GM12801 (cell line): ENCODE results near the gene MYADM.

Source experiments
- TF ChIP-seq, protein P1 (sequence below): IDR thresholded peaks from one replicate; pipeline ENCODE4 v1.5.1; 2011; ENCODE audit warnings: control low read depth; ENCODE audit not compliant: insufficient read length; ENCODE audit errors: extremely low read depth

Gene MYADM

DNA sequence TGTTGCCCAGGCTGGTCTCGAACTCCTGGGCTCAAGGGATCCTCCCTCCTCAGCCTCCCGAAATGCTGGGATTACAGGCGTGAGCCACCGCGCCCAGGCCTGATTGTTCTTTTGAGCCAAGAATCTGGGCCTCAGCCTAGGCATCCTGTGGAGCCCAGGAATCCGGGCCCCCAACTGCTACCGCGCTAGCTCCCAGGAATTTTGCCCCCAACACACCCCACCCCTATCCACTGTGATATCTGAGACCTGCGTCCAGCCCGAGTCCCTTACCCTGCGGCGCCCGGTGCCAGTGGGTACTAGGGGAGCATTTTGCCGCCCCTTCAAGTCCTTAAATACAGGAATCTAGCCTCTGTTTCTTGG is 838 bp upstream of the MYADM start:
- TF ChIP-seq, protein P1, sequence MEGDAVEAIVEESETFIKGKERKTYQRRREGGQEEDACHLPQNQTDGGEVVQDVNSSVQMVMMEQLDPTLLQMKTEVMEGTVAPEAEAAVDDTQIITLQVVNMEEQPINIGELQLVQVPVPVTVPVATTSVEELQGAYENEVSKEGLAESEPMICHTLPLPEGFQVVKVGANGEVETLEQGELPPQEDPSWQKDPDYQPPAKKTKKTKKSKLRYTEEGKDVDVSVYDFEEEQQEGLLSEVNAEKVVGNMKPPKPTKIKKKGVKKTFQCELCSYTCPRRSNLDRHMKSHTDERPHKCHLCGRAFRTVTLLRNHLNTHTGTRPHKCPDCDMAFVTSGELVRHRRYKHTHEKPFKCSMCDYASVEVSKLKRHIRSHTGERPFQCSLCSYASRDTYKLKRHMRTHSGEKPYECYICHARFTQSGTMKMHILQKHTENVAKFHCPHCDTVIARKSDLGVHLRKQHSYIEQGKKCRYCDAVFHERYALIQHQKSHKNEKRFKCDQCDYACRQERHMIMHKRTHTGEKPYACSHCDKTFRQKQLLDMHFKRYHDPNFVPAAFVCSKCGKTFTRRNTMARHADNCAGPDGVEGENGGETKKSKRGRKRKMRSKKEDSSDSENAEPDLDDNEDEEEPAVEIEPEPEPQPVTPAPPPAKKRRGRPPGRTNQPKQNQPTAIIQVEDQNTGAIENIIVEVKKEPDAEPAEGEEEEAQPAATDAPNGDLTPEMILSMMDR: no peak

DNA sequence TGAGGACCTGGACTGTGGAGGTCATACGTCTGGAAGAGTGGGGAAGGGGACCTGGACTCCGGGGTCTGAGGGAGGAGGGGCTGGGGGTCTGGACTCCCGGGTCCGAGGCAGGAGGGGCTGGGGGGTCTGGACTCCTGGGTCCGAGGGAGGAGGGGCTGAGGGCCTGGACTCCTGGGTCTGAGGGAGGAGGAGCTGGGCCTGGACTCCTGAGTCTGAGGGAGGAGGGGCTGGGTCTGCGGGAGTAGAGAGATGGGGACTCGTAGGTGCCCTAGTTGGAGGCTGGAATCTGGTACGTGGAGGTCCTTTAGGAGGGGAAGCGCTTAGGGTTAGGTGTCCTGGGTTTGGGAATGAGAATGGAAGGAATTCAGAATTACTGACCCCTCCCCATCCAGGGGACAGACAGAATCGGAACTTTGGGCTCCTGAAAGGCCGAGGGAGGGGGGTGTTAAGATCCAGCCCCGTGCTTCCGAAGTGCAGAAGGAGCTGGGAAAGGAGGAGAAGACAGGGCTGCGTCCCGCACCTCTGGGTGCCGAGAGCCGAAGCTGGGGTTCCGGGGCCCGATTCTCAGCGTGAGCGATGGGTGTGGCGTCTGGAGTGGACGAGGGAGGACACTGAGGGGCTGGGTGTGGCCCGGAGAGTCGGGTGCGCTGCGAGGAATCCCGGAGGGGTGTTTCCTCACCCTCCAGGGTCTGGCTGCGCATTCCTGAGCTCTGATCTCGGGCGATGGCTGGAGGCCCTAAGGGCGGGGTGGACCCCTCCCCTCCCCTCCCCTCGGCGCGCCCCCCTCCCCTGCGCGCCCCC is 608 bp downstream of the MYADM start:
- TF ChIP-seq, protein P1: no peak

DNA sequence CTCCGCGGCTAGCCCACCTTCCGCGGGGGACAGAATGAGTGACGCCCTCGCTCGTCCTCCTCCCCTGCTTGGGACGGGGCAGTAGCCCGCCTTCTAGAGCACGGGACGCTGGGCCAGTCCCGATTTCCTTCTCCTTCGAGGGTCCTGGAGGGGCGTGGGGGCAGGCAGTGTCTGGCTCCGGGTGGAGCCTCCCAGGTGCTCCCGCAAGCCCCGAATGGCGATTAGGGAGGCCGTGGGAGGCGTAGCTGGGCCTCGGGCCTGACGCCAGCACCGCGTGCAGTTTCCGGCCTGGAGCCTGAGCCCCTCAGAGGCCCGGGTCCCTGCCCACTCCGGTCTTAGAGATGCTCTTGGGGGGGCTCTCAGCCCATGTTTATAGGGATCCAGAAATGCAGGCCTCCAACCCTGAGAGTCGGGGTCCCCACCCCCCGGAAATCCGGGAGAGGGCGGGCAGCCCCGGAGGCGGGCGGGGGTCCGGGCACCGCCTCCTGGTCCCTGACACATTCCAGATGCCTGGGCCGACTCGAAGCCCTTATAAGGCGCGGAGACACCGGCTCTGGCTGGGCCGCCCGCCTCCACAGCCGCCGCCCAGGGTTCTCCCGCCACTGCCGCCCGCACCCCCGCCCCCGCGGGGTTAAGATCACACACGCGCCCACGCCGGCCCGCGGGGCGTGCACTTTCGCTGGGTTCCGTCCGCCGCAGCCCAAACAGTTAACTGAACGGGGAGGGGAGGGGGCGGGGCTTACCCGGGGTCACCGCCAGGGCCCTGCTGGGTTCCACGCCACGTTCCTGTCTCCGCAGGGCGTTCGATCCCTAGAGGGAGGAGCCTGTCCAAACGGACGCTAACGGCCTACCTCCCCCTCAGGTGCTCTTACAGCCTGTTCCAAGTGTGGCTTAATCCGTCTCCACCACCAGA is 1.5 kb downstream of the MYADM start:
- TF ChIP-seq, protein P1: no peak

DNA sequence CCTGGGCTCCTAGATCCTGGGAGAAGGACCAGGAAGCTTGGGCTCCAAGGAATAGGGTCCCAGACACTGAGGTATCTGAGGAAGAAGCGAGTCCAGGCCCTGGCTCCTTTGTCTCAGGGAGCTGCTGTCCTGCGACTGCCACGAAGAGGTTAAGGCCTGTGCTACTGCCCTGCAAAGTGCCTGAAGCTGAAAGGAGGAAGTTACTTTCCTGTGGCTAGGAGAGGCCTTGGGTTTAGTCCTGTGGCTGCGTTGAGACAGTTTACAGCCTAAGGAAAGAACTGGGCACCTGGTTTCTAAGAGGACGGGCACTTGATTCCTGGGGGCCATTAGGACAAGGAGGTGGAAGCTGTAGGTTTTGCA is 2.8 kb downstream of the MYADM start:
- TF ChIP-seq, protein P1: no peak

DNA sequence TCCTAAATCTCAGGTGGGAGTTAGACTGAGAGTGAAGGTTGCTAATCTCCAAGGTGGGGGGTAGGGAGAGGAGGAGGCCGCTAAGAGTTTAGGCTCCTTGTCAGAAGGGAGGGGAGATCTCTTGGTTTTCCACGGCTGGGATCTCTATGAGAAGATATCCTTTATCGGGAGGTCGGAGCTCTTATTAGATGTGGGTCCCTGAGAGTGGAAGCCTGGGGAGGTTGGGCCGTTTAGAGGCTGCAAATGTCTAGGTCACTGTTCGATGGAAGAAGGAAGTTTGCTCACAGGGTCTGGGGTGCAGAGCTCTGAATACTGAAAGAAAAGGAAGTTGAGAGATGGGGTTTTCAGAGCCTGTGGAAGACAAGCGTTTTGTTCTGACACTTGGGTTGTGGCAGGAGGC is 3.8 kb downstream of the MYADM start:
- TF ChIP-seq, protein P1: no peak

DNA sequence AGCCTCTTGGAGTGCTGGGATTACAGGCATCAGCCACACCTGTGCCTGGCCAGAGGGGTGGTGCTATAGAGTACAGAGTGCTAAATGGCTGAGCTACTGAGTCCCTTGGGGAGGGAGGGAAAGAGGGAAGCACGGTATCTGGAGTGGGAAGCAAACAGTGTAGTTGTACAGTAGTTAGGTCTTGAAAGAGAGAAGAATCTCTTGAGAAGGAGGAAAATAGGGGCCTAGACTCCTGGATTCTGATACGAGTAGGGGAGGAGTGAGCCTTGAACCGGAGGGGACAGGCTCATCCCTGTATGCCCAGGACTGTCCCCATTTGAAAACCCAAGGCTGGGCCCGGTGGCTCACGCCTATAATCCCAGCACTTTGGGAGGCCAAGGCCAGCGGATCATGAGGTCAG is 5.1 kb downstream of the MYADM start:
- TF ChIP-seq, protein P1: no peak

DNA sequence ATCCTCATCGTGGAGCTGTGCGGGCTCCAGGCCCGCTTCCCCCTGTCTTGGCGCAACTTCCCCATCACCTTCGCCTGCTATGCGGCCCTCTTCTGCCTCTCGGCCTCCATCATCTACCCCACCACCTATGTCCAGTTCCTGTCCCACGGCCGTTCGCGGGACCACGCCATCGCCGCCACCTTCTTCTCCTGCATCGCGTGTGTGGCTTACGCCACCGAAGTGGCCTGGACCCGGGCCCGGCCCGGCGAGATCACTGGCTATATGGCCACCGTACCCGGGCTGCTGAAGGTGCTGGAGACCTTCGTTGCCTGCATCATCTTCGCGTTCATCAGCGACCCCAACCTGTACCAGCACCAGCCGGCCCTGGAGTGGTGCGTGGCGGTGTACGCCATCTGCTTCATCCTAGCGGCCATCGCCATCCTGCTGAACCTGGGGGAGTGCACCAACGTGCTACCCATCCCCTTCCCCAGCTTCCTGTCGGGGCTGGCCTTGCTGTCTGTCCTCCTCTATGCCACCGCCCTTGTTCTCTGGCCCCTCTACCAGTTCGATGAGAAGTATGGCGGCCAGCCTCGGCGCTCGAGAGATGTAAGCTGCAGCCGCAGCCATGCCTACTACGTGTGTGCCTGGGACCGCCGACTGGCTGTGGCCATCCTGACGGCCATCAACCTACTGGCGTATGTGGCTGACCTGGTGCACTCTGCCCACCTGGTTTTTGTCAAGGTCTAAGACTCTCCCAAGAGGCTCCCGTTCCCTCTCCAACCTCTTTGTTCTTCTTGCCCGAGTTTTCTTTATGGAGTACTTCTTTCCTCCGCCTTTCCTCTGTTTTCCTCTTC is 6.3 kb downstream of the MYADM start:
- TF ChIP-seq, protein P1: no peak
